DMS 273 (cell line): ENCODE data around the gene IFI35.

ENCODE experiments used
- DNase-seq: peaks from one replicate; lab custom pipeline; 2025; ENCODE audit not compliant: unreplicated experiment; lab: John Stamatoyannopoulos, UW

The IFI35 gene

GRCh38 chr17:43020789-43021740, 14.5 kb downstream of the IFI35 start:
- DNase-seq: peak; percentile 56

GRCh38 chr17:43021741-43022512, 15.3 kb downstream of the IFI35 start, which contains the start of gene VAT1:
Gene VAT1 (minus strand): TSS chr17:43022385. CDS start chr17:43022322, 63 bp downstream.
- peak; percentile 93 for DNase-seq

GRCh38 chr17:43024407-43025289, 18.1 kb downstream of the IFI35 start, which contains the start of gene RND2:
Gene RND2 (plus strand): TSS chr17:43025231. CDS start chr17:43025348, 117 bp downstream.
- peak; percentile 99 for DNase-seq

DNA sequence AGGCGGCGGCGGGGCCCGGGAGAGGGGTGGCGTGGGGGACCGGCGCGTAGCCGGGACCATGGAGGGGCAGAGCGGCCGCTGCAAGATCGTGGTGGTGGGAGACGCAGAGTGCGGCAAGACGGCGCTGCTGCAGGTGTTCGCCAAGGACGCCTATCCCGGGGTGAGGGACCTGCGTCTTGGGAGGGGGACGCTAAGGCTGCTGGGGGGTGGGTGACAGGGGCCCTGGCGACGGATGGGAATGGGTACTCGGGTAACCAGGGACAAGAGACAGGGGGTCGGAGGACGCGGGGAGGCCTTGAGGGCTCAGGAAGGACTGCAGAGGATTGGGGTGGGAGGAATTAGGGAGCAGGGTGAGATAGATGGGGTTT, 18.7 kb downstream of the IFI35 start:
- peak; percentile 68 for DNase-seq

- DNase-seq: no peak
Measured at GRCh38 chr17:43025766-43026537, 19.4 kb downstream of the IFI35 start.

DNA sequence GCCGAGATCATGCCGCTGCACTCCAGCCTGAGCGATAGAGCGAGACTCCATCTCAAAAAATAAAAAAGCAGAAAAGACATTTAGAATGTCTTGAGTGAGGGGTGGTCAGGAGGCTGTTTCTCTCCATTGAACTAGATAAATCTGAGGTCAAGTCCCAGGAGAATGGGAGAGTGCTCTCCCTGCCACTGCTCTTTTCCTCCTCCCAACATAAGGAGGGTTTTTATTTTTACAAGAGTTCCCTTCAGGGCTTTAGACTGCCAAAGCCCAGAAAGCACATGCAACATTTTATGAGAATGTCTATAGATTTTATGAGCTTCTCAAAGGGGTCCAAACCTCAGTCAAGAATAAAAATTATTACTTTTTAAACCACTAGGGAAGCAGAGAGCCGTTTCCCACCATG, 20.0 kb downstream of the IFI35 start:
- DNase-seq: no peak

DNA sequence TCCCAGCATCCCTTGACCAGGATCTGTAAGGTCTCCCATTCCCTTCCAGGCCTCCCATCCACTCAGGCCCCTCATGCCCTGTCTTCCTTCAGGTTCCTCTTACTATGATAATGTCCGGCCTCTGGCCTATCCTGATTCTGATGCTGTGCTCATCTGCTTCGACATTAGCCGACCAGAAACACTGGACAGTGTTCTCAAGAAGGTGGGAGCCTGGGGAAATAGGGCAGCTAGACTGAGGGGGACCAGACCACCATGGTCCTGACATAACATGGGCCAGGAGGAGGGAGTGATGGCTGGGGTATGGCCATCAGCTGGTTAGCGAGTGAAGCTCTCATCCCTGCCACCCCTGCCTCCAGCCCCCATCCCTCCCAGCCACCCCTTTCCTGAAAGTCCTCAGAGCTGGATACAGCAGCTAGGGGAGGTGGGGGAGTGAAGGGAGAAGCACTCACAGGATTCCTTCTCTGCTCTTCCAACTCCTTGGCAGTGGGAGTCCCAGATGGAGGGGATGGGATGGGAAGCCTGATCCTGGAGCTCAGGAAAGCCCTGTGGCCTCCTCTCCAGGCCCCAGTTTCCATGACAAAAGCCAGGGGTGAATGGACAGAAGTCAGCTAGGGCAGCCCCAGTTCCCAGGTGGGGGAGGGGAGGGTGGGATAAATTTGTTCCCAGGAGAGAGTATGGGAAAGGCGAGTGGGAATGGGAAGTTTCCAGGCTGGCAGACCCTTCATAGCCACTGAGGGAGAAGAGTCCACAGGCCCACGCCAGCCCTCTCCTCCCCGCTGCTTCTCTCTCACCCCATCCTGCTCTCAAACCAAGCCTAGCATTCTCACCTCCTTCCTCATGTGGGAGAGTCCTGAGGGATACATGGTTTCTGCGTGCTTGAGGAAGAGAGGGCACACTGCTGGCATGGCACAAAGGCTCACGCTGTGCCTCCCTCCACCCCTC, 20.8 kb downstream of the IFI35 start:
- no peak for DNase-seq

DNA sequence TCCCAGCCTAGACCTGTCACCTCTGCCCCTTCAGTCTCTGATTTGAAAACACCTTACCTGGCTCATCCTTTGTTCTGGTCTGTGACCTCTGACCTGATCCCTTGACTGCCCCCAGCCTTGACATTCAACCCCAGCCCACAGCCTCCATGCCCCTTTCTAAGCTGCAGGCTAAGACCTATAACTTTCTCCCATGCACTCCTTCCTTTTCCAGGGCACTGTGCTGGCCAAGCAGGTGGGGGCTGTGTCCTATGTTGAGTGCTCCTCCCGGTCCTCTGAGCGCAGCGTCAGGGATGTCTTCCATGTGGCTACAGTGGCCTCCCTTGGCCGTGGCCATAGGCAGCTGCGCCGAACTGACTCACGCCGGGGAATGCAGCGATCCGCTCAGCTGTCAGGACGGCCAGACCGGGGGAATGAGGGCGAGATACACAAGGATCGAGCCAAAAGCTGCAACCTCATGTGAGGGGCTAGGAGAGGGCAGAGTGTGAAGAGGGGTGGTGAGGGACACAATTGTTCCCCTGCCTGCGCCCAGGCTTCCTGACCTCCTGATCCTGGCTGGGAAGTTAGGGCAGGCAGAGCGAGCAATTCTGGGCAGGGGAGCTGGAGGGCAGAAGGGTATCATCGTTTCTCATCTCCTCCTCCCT, 21.8 kb downstream of the IFI35 start:
- peak; percentile 58 for DNase-seq

- DNase-seq: no peak
Measured at GRCh38 chr17:43030137-43030767, 23.7 kb downstream of the IFI35 start.

DNA sequence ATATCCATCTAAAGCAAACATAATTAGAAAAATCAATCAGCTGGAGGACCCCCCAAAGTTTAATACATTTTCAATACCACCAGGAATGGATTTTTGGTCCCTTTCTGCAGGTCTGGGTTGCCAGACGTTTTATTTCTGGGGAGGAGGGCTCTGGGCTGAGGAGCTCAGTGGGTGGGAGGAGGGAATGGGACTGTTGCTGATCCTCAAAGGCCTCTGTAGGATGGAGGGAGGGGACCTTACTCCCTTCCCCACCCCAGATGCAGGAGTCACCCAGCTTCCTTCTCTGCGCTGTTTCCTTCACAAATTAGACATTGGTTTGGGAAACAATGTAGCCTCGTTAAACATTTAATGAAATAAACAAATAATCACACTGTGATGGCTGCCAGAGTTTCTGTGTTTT, 25.1 kb downstream of the IFI35 start:
- DNase-seq: no peak

DNA sequence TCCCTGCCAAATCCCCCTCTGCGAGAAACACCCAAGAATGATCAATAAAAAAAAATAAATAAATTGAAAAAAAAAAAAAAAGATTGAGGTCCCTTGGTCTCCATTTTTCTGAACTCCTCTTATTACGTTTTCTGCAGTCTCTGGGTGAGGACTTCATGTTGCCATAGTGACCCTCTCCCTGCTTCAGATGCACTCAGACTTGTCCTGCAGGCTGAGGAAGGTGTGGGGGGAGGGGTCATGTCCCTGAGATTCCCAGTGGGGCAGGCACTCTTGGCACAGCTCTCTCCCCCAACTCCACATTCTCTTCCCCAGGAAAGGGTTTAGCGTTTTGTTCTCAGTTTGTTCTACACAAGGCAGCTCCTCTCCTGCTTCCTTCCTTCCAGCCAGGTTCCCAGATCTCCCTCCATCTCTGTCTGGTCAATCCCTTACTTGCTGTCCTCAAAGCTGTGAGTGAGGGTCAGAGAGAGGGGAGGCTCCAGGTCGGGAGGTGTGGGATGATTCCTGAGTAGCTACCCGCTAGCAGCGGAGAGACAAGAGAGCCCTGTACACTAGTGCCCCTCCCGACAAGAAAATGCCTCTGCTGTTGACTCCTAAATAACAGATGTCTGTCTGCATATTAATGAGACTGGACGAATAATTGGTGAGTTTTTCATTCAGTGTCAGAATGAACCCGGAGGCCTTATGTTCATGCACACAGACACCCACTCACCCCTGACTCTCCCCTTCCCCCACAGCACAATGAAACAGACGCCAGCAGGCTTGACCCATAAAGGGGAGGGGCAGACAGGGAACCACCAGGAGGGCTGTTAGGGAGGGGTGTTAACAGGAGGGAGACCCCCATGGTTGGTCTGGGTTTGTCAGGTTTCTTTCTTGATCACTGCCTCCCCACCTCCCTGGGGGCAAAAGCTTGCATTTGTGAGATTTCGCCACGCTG, 27.6 kb downstream of the IFI35 start:
- DNase-seq: peak; percentile 97

GRCh38 chr17:43034894-43035293, 28.3 kb downstream of the IFI35 start:
- DNase-seq: no peak

DNA sequence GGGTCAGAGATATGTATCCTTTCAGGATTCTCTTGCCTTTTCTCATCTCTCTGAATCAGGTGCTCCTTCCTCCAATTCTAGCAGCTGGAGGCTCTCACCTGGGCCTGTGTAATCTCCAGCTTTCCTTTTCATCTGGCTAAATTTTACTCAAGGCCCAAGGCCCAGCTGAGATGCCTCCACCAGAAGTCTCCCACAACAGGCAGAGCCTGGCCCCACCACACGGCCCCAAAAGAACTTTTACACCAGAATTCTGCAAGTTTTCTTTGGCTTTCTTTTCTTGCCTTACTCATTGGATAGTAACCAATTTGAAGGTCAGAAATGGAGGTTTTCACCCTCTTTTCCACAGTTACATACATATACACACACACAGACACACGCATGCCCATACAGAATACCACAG, 33.1 kb downstream of the IFI35 start:
- no peak for DNase-seq

DNA sequence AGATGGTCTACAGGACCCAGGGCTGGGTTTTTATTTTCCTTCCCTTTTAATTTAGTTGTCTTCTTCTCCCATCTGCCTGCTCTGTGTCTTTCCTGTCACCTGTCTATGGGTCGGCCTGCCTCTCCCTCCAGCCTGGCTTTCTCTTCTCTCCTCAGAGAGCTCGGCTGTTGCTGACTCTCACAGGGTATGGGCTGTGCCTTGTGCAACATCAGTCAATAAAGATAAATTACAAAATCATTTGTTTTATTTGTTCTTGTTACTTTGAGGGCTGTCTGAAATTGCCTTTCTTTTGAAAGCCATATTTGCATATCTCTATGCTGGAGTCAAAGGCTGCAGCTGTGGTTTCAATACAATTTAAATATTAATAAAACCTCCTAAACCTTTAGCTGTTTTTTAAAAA, 34.1 kb downstream of the IFI35 start:
- DNase-seq: no peak

- DNase-seq: peak; percentile 88
Measured at GRCh38 chr17:43042025-43042628, 35.5 kb downstream of the IFI35 start.

- no peak for DNase-seq
Measured at GRCh38 chr17:43043307-43043706, 36.7 kb downstream of the IFI35 start.

GRCh38 chr17:43044024-43044423, 37.4 kb downstream of the IFI35 start:
- DNase-seq: no peak
